HEK293 (cell line): ENCODE measurements around the gene MYO18B.
A peak's percentile ranks its signal among the peaks of the same experiment; 100 is the strongest.

Source experiments
- CTCF ChIA-PET: fragments of 350-600 bp; formaldehyde crosslinking; extraction: SDS; loops from one replicate; lab custom pipeline; 2021; ENCODE audit warnings: antibody characterized with exemption; lab: Yijun Ruan, JAX
- POLR2A ChIA-PET: fragments of 300-600 bp; formaldehyde crosslinking; extraction: SDS; loops from one replicate; lab custom pipeline; 2020; ENCODE audit warnings: antibody characterized with exemption, inconsistent platforms; lab: Yijun Ruan, JAX
- H3K27ac ChIP-seq: fragments of 200-500 bp; sonication (Bioruptor generic); 2 replicates; pipeline ENCODE4 v1.5.1; 2014; ENCODE audit warnings: low read depth, low read length, control low read depth, inconsistent platforms; ENCODE audit errors: extremely low read depth
- H3K36me3 ChIP-seq, 2 experiments: fragments of 200-500 bp in 1 of 2; sonication (Bioruptor generic) in 1 of 2; 1 replicate in 1 of 2; 2 replicates in 1 of 2; pipeline ENCODE4 v1.5.1; 2014 to 2017; ENCODE audit warnings: inconsistent platforms in 2 of 2, low read length in 2 of 2; ENCODE audit not compliant: control insufficient read depth in 2 of 2, insufficient read depth in 1 of 2
- H3K4me1 ChIP-seq: fragments of 200-500 bp; sonication (Bioruptor generic); 2 replicates; pipeline ENCODE4 v1.5.1; 2014; ENCODE audit warnings: mild to moderate bottlenecking, low read length, inconsistent platforms; ENCODE audit not compliant: control insufficient read depth, insufficient read depth
- H3K4me3 ChIP-seq: 2 replicates; pipeline ENCODE4 v1.5.1; 2011; ENCODE audit warnings: low read depth, mild to moderate bottlenecking, control low read depth, low read length, moderate library complexity
- H3K9me3 ChIP-seq: fragments of 200-500 bp; sonication (Bioruptor generic); 2 replicates; pipeline ENCODE4 v1.5.1; 2014; ENCODE audit warnings: low read depth, low read length, inconsistent platforms; ENCODE audit not compliant: control insufficient read depth, insufficient read depth
- KLF7 ChIP-seq: fragments of 450-650 bp; formaldehyde crosslinking; IDR thresholded peaks from 2 replicates; pipeline ENCODE4 v1.5.1; 2016; ENCODE audit warnings: missing biosample characterization, missing genetic modification characterization, borderline replicate concordance
- PRDM4 ChIP-seq: fragments of 450-650 bp; formaldehyde crosslinking; IDR thresholded peaks from 2 replicates; pipeline ENCODE4 v1.5.1; 2017; ENCODE audit warnings: missing biosample characterization, missing genetic modification characterization
- SETDB1 ChIP-seq: IDR thresholded peaks from one replicate; pipeline ENCODE4 v1.6.1; 2017; ENCODE audit warnings: mild to moderate bottlenecking, low read length, moderate library complexity, mixed read lengths; ENCODE audit not compliant: insufficient read length
- TCF7L2 ChIP-seq: IDR thresholded peaks from 2 replicates; pipeline ENCODE4 v1.6.1; 2011; ENCODE audit warnings: low read depth, mild to moderate bottlenecking, inconsistent platforms, low read length, moderate library complexity, borderline replicate concordance
- ZNF19 ChIP-seq: fragments of 450-650 bp; formaldehyde crosslinking; IDR thresholded peaks from 2 replicates; pipeline ENCODE4; 2016; ENCODE audit warnings: missing biosample characterization, missing genetic modification characterization, low read depth
- ZNF239 ChIP-seq: fragments of 450-650 bp; formaldehyde crosslinking; IDR thresholded peaks from 2 replicates; pipeline ENCODE4 v1.5.1; 2016; ENCODE audit warnings: missing biosample characterization, missing genetic modification characterization
- ZNF292 ChIP-seq: fragments of 450-650 bp; formaldehyde crosslinking; IDR thresholded peaks from 2 replicates; pipeline ENCODE4 v1.5.1; 2016; ENCODE audit warnings: low read depth, missing biosample characterization, missing genetic modification characterization, borderline replicate concordance
- ZNF302 ChIP-seq: fragments of 450-650 bp; formaldehyde crosslinking; IDR thresholded peaks from 2 replicates; pipeline ENCODE4 v1.5.1; 2016; ENCODE audit warnings: missing biosample characterization, missing genetic modification characterization, low read depth
- ZNF335 ChIP-seq: fragments of 450-650 bp; formaldehyde crosslinking; conservative IDR thresholded peaks from 2 replicates; pipeline ENCODE4 v1.5.1; 2016; ENCODE audit warnings: missing biosample characterization, missing genetic modification characterization
- ZNF354C ChIP-seq: fragments of 450-650 bp; formaldehyde crosslinking; IDR thresholded peaks from 2 replicates; pipeline ENCODE4 v1.5.1; 2016; ENCODE audit warnings: missing biosample characterization, missing genetic modification characterization, low read depth, borderline replicate concordance
- ZNF37A ChIP-seq: fragments of 450-650 bp; IDR thresholded peaks from 2 replicates; pipeline ENCODE4 v1.5.1; 2018; ENCODE audit warnings: missing biosample characterization, missing genetic modification characterization
- ZNF571 ChIP-seq: fragments of 450-650 bp; formaldehyde crosslinking; IDR thresholded peaks from 2 replicates; pipeline ENCODE4 v1.5.0; 2017; ENCODE audit warnings: missing biosample characterization, missing genetic modification characterization
- ZNF624 ChIP-seq: fragments of 450-650 bp; formaldehyde crosslinking; IDR thresholded peaks from 2 replicates; pipeline ENCODE4 v1.5.1; 2017; ENCODE audit warnings: missing biosample characterization, missing genetic modification characterization
- ZNF677 ChIP-seq: fragments of 450-650 bp; IDR thresholded peaks from 2 replicates; pipeline ENCODE4 v1.5.0; 2018; ENCODE audit warnings: missing biosample characterization, mild to moderate bottlenecking, missing genetic modification characterization, moderate library complexity
- ZNF76 ChIP-seq: fragments of 450-650 bp; formaldehyde crosslinking; IDR thresholded peaks from 2 replicates; pipeline ENCODE4; 2016; ENCODE audit warnings: low read depth, missing biosample characterization, missing genetic modification characterization, borderline replicate concordance
- ZSCAN23 ChIP-seq: fragments of 450-650 bp; formaldehyde crosslinking; IDR thresholded peaks from 2 replicates; pipeline ENCODE4 v1.5.1; 2016; ENCODE audit warnings: missing biosample characterization, missing genetic modification characterization
- TF ChIP-seq, protein P1 (sequence below): fragments of 450-650 bp; formaldehyde crosslinking; IDR thresholded peaks from 2 replicates; pipeline ENCODE4 v1.5.1; 2016; ENCODE audit warnings: missing biosample characterization, missing genetic modification characterization
- TF ChIP-seq, protein P2 (sequence below): IDR thresholded peaks from 2 replicates; pipeline ENCODE4 v1.6.1; 2011; ENCODE audit warnings: mild to moderate bottlenecking, low read depth, low read length, borderline replicate concordance

Gene MYO18B

GRCh38 chr22:25834490-25834889 lies 92.5 kb downstream of the MYO18B start:
- no peaks in the 10 kb centered on the region for H3K9me3 ChIP-seq
- no peaks in the 10 kb centered on the region for H3K4me1 ChIP-seq
- no peaks in the 10 kb centered on the region for H3K36me3 ChIP-seq
- H3K27ac ChIP-seq: no peak overlapping the region
- ChIA-PET POLR2A (no interaction called here), CTCF (interaction anchor here (0.6 to 0.7 kb wide), 2 partner anchors 452 to 633 kb away, joined by 3 read pairs; no protein-coding TSS in a partner anchor)
- no peak overlapping the region for H3K4me3 ChIP-seq
- TF ChIP-seq, protein P1, sequence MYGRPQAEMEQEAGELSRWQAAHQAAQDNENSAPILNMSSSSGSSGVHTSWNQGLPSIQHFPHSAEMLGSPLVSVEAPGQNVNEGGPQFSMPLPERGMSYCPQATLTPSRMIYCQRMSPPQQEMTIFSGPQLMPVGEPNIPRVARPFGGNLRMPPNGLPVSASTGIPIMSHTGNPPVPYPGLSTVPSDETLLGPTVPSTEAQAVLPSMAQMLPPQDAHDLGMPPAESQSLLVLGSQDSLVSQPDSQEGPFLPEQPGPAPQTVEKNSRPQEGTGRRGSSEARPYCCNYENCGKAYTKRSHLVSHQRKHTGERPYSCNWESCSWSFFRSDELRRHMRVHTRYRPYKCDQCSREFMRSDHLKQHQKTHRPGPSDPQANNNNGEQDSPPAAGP (tag by site-specific recombination): no peak
- no peak for TF ChIP-seq ZSCAN23 (tag by site-specific recombination)
- no peak for TF ChIP-seq ZNF19
- no peak for TF ChIP-seq ZNF571 (tag by site-specific recombination)
- TF ChIP-seq, protein P2, sequence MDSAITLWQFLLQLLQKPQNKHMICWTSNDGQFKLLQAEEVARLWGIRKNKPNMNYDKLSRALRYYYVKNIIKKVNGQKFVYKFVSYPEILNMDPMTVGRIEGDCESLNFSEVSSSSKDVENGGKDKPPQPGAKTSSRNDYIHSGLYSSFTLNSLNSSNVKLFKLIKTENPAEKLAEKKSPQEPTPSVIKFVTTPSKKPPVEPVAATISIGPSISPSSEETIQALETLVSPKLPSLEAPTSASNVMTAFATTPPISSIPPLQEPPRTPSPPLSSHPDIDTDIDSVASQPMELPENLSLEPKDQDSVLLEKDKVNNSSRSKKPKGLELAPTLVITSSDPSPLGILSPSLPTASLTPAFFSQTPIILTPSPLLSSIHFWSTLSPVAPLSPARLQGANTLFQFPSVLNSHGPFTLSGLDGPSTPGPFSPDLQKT: no peak
- TF ChIP-seq ZNF302 (tag by site-specific recombination): no peak
- TF ChIP-seq ZNF354C (tag by site-specific recombination): no peak
- TF ChIP-seq SETDB1: no peak
- no peak for TF ChIP-seq ZNF37A (tag by site-specific recombination)
- TF ChIP-seq ZNF624: no peak
- TF ChIP-seq TCF7L2: no peak
- TF ChIP-seq ZNF677 (tag by site-specific recombination): no peak
- no peak for TF ChIP-seq ZNF76 (tag by site-specific recombination)

DNA sequence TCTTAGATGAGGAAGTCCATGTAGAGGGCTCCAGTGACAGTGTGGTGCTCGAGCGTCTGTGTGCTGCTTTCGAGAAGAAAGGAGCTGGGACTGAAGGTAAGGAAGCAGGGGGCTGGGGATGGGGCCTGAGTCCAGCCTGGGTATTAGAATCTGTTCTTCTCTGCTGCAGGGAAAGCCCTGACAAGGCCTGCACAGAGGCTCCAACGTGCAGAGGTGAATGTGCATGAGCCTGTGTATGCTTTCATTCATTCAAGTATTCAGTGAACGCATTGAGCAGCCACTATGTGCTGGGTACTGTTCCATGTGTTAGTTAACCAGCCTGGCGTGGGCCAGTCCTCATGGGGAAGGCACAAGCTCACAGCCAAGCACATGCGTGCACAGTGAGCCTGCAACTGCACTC lies 93.4 kb downstream of the MYO18B start:
- Histone ChIP-seq H3K27ac (no peak overlapping the region), H3K36me3 (no peaks in the 10 kb centered on the region), H3K9me3 (no peaks in the 10 kb centered on the region), H3K4me1 (no peaks in the 10 kb centered on the region), H3K4me3 (no peak overlapping the region)
- TF ChIP-seq KLF7 (tag by site-specific recombination): no peak
- TF ChIP-seq PRDM4 (tag by site-specific recombination): no peak
- TF ChIP-seq ZNF292: no peak
- peak; percentile 75; the same call in 1 of the 2 replicates for TF ChIP-seq ZNF239
- ChIA-PET CTCF (interaction anchor here (0.7 kb wide), 1 partner anchor 634 kb away, joined by 3 read pairs; no protein-coding TSS in a partner anchor), POLR2A (no interaction called here)

- H3K4me3 ChIP-seq: no peak overlapping the region
- TF ChIP-seq ZNF335 (tag by site-specific recombination): no peak
- CTCF ChIA-PET: interaction anchor here (0.6 to 0.9 kb wide), 3 partner anchors 64 to 895 kb away, joined by 3 to 4 read pairs (median 3); no protein-coding TSS in a partner anchor
- no peak overlapping the region for H3K27ac ChIP-seq
- H3K36me3 ChIP-seq: no peaks in the 10 kb centered on the region
- H3K9me3 ChIP-seq: no peaks in the 10 kb centered on the region
- no peaks in the 10 kb centered on the region for H3K4me1 ChIP-seq
- POLR2A ChIA-PET: no interaction called here
Measured at GRCh38 chr22:25837288-25837900, 95.4 kb downstream of the MYO18B start.
